Endodermal cell (in vitro differentiated cells): ENCODE measurements around the gene GNAI2. TPM values are rescaled to one million over a fixed set of nuclear protein-coding genes. Genes with fewer than 3 reads are reported as not detected.

ENCODE experiments used
- DNase-seq: peaks from one replicate; pipeline ENCODE4 v3.0.0-alpha.2; 2017
- H3K27ac ChIP-seq: 2 replicates; pipeline ENCODE4 v1.5.1; 2013; ENCODE audit warnings: mild to moderate bottlenecking, low read depth, low read length, moderate library complexity
- H3K27me3 ChIP-seq: 2 replicates; pipeline ENCODE4 v1.6.1; 2013; ENCODE audit warnings: mild to moderate bottlenecking, low read length, moderate library complexity; ENCODE audit not compliant: insufficient read depth, control insufficient read depth, poor library complexity, severe bottlenecking
- H3K36me3 ChIP-seq: 2 replicates; pipeline ENCODE4 v1.7.0; 2013; ENCODE audit warnings: mild to moderate bottlenecking, low read length, moderate library complexity; ENCODE audit not compliant: control insufficient read depth, insufficient read depth
- H3K4me1 ChIP-seq: one replicate; pipeline ENCODE4 v1.7.0; 2013; ENCODE audit warnings: low read length; ENCODE audit not compliant: control insufficient read depth, insufficient read depth
- H3K4me3 ChIP-seq: 2 replicates; pipeline ENCODE4 v1.5.1; 2013; ENCODE audit warnings: mild to moderate bottlenecking, low read length, moderate library complexity
- H3K9ac ChIP-seq: 2 replicates; pipeline ENCODE4 v1.6.1; 2013; ENCODE audit warnings: mild to moderate bottlenecking, low read length, moderate library complexity; ENCODE audit not compliant: poor library complexity, severe bottlenecking; ENCODE audit errors: extremely low read depth
- H3K9me3 ChIP-seq: 2 replicates; pipeline ENCODE4 v1.6.1; 2013; ENCODE audit warnings: mild to moderate bottlenecking, low read length, moderate library complexity; ENCODE audit not compliant: control insufficient read depth
- H3K27ac Mint-ChIP-seq: 2 replicates; pipeline ENCODE4 v1.8.0; 2020; ENCODE audit warnings: mixed read lengths
- H3K27me3 Mint-ChIP-seq: 2 replicates; pipeline ENCODE4 v1.8.0; 2021; ENCODE audit warnings: mild to moderate bottlenecking, mixed read lengths; ENCODE audit not compliant: insufficient read depth
- H3K36me3 Mint-ChIP-seq: 2 replicates; pipeline ENCODE4 v1.8.0; 2020; ENCODE audit warnings: low read depth, mixed read lengths
- H3K4me1 Mint-ChIP-seq: 2 replicates; pipeline ENCODE4 v1.8.0; 2020; ENCODE audit warnings: mixed read lengths
- H3K4me3 Mint-ChIP-seq: 2 replicates; pipeline ENCODE4 v1.8.0; 2020; ENCODE audit warnings: mild to moderate bottlenecking, moderate library complexity, mixed read lengths
- H3K9me3 Mint-ChIP-seq: 2 replicates; pipeline ENCODE4 v1.8.0; 2020; ENCODE audit warnings: mild to moderate bottlenecking, mixed read lengths
- WGBS, 2 experiments: methylation state at CpG; one replicate each; pipeline versions ENCODE4 v1.1.5 to v1.1.7; 2013; ENCODE audit warnings: missing lambda C conversion rate in 2 of 2, mixed read lengths in 1 of 2; ENCODE audit not compliant: insufficient coverage in 1 of 2, insufficient read length in 1 of 2; 5-methylcytosine and 5-hydroxymethylcytosine counted together
- total RNA-seq, 2 donors: library from RNA; stranded (reverse); fragmentation: NEBNext Ultra II Directional in 1 of 2; extraction: Animal tissue kit (Norgen Biotek cat#: 25700) in 1 of 2; gene quantifications; 2 replicates in 1 of 2; 3 replicates in 1 of 2; pipeline ENCODE4 v1.2.1, GENCODE V29; 2021
- TF ChIP-seq, protein P1 (sequence below): fragments of 200-600 bp; sonication (generic); conservative IDR thresholded peaks from 2 replicates; pipeline ENCODE4 v1.5.0; 2021; ENCODE audit warnings: antibody characterized with exemption, mild to moderate bottlenecking

GNAI2 gene
- total RNA-seq, 2 donors from 2014 or later = 243 to 278 TPM

DNA sequence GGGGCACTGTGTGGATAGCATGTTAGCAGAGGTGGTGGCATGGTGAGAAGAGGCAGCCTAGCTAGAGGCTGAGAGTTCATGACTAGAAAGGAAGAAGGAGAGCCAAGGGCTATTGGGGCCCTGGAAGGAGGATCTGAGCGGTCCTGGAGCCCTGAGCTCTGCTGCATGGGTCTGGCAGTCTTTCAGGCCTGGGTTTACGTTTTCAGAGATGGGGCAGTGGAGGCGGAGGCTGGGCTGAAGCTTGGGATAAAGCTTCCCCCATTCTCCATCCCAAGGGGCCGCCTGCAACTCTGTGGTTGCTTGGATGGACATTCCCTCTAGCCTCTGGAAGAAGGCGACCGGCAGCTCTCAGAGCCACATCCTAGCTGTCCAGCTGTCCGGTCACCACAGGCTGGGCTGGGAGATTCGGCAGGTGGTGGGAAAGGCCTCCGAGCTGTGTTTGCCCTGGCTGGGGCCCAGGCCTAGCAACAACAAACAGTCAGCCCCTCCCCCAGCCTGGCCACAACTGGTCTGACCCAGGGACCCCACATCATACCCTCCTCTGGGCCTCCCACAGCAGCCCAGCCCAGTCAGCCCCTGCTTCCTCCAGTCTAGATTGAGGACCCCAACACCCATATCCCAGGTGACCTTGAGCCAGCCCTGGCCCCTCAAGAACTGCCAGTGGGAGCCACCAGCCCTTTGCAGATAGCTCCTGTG, 32.7 kb upstream of the GNAI2 start:
- no peaks in the 10 kb centered on the region for H3K9me3 Mint-ChIP-seq
- peaks cover 9% of the 10 kb centered on the region for H3K4me1 Mint-ChIP-seq
- H3K27ac Mint-ChIP-seq = no peak overlapping the region

DNA sequence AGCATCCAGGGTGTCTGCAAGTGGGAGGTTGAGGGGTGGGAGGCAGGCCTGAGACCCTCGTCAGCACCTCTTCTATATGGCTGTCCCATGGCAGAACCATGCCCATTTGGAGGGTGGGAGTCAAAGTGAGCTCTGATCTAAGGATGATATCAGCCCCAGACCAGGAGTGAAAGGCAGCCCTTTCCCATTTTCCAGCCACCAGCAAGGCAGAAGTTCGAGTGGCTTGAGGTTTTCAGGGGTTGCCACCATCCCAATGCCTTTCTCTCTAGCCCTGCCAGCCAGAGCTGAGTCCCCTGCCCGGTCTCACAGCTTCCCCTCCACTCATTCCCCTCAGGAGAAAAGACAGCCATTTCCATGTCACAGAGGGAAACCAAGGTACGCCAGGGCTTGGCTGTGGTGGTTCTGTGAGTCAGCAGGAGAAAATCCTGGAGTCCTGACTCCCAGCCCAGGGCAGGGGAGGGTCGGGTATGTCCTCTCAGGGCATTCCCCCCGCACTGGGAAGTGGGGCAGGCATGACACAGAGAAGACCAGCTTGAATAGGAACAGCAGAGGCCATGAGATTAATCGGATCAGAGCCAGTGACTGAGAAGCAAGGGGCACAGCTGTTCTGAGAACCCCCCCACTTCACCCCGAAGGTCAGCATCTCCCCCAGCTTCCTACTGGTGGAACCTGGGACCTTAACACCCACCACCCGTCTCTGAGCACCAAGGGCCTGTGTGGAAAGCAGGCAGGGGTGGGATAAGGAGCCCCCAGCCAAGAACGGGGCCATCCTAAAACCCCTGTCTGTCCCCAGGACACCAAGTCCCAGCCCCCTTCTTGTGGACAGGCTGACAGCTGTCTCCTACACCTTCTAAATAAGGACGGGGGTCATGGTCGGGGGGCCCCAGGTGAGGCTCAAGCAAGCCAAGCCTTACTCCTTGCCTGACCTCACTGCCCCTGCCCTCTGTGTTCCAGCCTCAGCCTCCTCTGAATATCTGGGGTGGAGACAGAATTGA, 31.9 kb upstream of the GNAI2 start:
- Histone ChIP-seq H3K9ac (no peak overlapping the region), H3K27me3 (peaks cover 41% of the 10 kb centered on the region), H3K4me1 (peaks cover 3% of the 10 kb centered on the region), H3K36me3 (no peaks in the 10 kb centered on the region), H3K9me3 (no peaks in the 10 kb centered on the region), H3K27ac (no peak overlapping the region), H3K4me3 (no peak overlapping the region)
- no peaks in the 10 kb centered on the region for H3K9me3 Mint-ChIP-seq
- H3K27me3 Mint-ChIP-seq = peaks cover 63% of the 10 kb centered on the region
- no peak for DNase-seq
- no peak overlapping the region for H3K27ac Mint-ChIP-seq
- H3K4me3 Mint-ChIP-seq = no peak overlapping the region
- H3K36me3 Mint-ChIP-seq = no peaks in the 10 kb centered on the region
- TF ChIP-seq, protein P1, sequence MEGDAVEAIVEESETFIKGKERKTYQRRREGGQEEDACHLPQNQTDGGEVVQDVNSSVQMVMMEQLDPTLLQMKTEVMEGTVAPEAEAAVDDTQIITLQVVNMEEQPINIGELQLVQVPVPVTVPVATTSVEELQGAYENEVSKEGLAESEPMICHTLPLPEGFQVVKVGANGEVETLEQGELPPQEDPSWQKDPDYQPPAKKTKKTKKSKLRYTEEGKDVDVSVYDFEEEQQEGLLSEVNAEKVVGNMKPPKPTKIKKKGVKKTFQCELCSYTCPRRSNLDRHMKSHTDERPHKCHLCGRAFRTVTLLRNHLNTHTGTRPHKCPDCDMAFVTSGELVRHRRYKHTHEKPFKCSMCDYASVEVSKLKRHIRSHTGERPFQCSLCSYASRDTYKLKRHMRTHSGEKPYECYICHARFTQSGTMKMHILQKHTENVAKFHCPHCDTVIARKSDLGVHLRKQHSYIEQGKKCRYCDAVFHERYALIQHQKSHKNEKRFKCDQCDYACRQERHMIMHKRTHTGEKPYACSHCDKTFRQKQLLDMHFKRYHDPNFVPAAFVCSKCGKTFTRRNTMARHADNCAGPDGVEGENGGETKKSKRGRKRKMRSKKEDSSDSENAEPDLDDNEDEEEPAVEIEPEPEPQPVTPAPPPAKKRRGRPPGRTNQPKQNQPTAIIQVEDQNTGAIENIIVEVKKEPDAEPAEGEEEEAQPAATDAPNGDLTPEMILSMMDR = no peak
- 80 to 87% methylated on average over 5 to 12 of the region's 12 CpGs for WGBS, 2 experiments
- H3K4me1 Mint-ChIP-seq = peaks cover 9% of the 10 kb centered on the region

More for the DNA sequence above, 32.7 kb upstream of the GNAI2 start:
- Histone ChIP-seq H3K27ac (no peak overlapping the region), H3K9me3 (no peaks in the 10 kb centered on the region), H3K36me3 (no peaks in the 10 kb centered on the region), H3K4me1 (peaks cover 3% of the 10 kb centered on the region), H3K27me3 (peaks cover 41% of the 10 kb centered on the region), H3K9ac (no peak overlapping the region), H3K4me3 (no peak overlapping the region)
- Mint-ChIP-seq H3K4me3 (no peak overlapping the region), H3K36me3 (no peaks in the 10 kb centered on the region), H3K27me3 (peaks cover 63% of the 10 kb centered on the region)
- TF ChIP-seq, protein P1 = no peak
- WGBS, 2 experiments = 90 to 93% methylated on average over 4 to 9 of the region's 9 CpGs
- no peak for DNase-seq

DNA sequence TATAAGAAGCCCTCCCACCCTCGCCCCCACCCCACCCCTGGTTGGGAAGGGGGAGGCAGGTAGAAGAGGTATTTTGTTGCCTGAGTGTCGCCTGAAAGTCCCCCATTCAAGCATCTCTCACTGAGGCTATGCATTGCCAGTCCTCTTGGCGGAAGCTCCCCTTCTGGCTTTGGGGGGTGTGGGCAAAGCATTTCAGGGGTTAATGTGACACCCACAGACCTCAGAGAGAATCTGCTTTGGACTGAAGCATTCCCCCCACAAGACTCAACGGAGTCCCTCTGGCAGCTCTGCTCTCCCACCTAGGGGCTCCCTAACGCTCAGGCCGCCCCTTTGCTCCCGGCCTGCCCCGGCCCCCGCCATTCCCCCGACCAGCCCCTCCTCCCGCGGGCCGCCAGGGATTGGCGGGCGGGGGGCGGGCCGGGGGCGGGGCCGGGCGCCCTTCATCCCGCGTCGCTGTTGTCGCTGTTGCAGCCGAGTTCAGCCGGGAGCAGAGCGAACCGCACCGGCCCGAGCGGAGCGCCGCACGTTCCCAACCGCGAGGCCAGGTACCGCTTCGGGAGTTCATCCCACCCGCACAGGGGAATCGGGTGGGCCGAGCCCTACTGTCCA, 31.1 kb upstream of the GNAI2 start, which contains the start of gene SLC38A3:
Gene SLC38A3, plus strand, starts transcription at position 468 of the 609 bp plus-strand sequence. CDS start 8,929 bp downstream, outside the sequence.
- Mint-ChIP-seq H3K9me3 (no peaks in the 10 kb centered on the region), H3K27me3 (peaks cover 61% of the 10 kb centered on the region), H3K4me3 (peak within 1 kb of the TSS; percentile 47), H3K27ac (no peak within 1 kb of the TSS), H3K36me3 (no peaks in the 10 kb centered on the region), H3K4me1 (peaks cover 9% of the 10 kb centered on the region)
- H3K9ac ChIP-seq = no peak within 1 kb of the TSS
- no peaks in the 10 kb centered on the region for H3K36me3 ChIP-seq
- TF ChIP-seq, protein P1 = no peak
- WGBS, 2 experiments = 3 to 5% methylated on average over 6 to 41 of the region's 41 CpGs
- no peak within 1 kb of the TSS for H3K27ac ChIP-seq
- peak within 1 kb of the TSS; percentile 74 for H3K4me3 ChIP-seq
- H3K27me3 ChIP-seq = peaks cover 41% of the 10 kb centered on the region
- peaks cover 3% of the 10 kb centered on the region for H3K4me1 ChIP-seq
- DNase-seq = peak; percentile 91
- H3K9me3 ChIP-seq = no peaks in the 10 kb centered on the region
